ENCODE data around the gene ATF7.
A peak's percentile ranks its signal among the peaks of the same experiment; 100 is the strongest.
"Not testable (repeated sequence)": the region's sequence is repeated elsewhere in the genome, so short reads cannot be mapped to it uniquely, and the experiment has no call there.

Gene ATF7

GRCh38 chr12:53625946-53626701, at the start of gene ATF7:
ATF7 (minus strand) TSS chr12:53626382; CDS start chr12:53601000, 25,382 bp downstream.
- DNase-seq (ENCODE audit: extremely low spot score, insufficient read length, low read depth): peak; percentile 90
- FAIRE-seq: peak; percentile 89

- no peak for FAIRE-seq
- no peak for DNase-seq (ENCODE audit: extremely low spot score, insufficient read length, low read depth)
These were observed 49.0 kb upstream of the ATF7 start for GRCh38 chr12:53674977-53675700.

- DNase-seq (ENCODE audit: extremely low spot score, insufficient read length, low read depth): no peak
- no peak for FAIRE-seq
These were observed 44.8 kb upstream of the ATF7 start for GRCh38 chr12:53670971-53671370.

- FAIRE-seq: no peak
These were observed 44.1 kb upstream of the ATF7 start for GRCh38 chr12:53670308-53670707.

GRCh38 chr12:53667080-53667479, 40.9 kb upstream of the ATF7 start:
- FAIRE-seq: no peak

More at GRCh38 chr12:53670308-53670707, 44.1 kb upstream of the ATF7 start:
- no peak for DNase-seq (ENCODE audit: extremely low spot score, insufficient read length, low read depth)

GRCh38 chr12:53664936-53665335, 38.8 kb upstream of the ATF7 start:
- FAIRE-seq: no peak

More at GRCh38 chr12:53667080-53667479, 40.9 kb upstream of the ATF7 start:
- DNase-seq (ENCODE audit: extremely low spot score, insufficient read length, low read depth): no peak

GRCh38 chr12:53664191-53664590, 38.0 kb upstream of the ATF7 start:
- DNase-seq (ENCODE audit: extremely low spot score, insufficient read length, low read depth) (no peak), FAIRE-seq (no peak)

More at GRCh38 chr12:53664936-53665335, 38.8 kb upstream of the ATF7 start:
- DNase-seq (ENCODE audit: extremely low spot score, insufficient read length, low read depth): no peak

GRCh38 chr12:53660041-53660440, 33.9 kb upstream of the ATF7 start:
- FAIRE-seq: no peak
- no peak for DNase-seq (ENCODE audit: extremely low spot score, insufficient read length, low read depth)

- DNase-seq (ENCODE audit: extremely low spot score, insufficient read length, low read depth) (no peak), FAIRE-seq (peak; percentile 68)
These were observed 33.4 kb upstream of the ATF7 start for GRCh38 chr12:53659571-53659981.

GRCh38 chr12:53659011-53659551, 32.9 kb upstream of the ATF7 start:
- DNase-seq (ENCODE audit: extremely low spot score, insufficient read length, low read depth): no peak
- FAIRE-seq: no peak

GRCh38 chr12:53657041-53657440, 30.9 kb upstream of the ATF7 start:
- FAIRE-seq (no peak), DNase-seq (ENCODE audit: extremely low spot score, insufficient read length, low read depth) (no peak)

GRCh38 chr12:53653595-53653994, 27.4 kb upstream of the ATF7 start:
- FAIRE-seq: no peak
- no peak for DNase-seq (ENCODE audit: extremely low spot score, insufficient read length, low read depth)

GRCh38 chr12:53652366-53652765, 26.2 kb upstream of the ATF7 start:
- FAIRE-seq (no peak), DNase-seq (ENCODE audit: extremely low spot score, insufficient read length, low read depth) (no peak)

- no peak for FAIRE-seq
These were observed 25.6 kb upstream of the ATF7 start for GRCh38 chr12:53651737-53652136.

GRCh38 chr12:53646300-53646699, 20.1 kb upstream of the ATF7 start:
- not testable (repeated sequence) for FAIRE-seq; DNase-seq (ENCODE audit: extremely low spot score, insufficient read length, low read depth)

More at GRCh38 chr12:53651737-53652136, 25.6 kb upstream of the ATF7 start:
- no peak for DNase-seq (ENCODE audit: extremely low spot score, insufficient read length, low read depth)

- DNase-seq (ENCODE audit: extremely low spot score, insufficient read length, low read depth): no peak
These were observed 19.0 kb upstream of the ATF7 start for GRCh38 chr12:53645165-53645564.

GRCh38 chr12:53644133-53644532, 18.0 kb upstream of the ATF7 start:
- DNase-seq (ENCODE audit: extremely low spot score, insufficient read length, low read depth) (no peak), FAIRE-seq (no peak)

More at GRCh38 chr12:53645165-53645564, 19.0 kb upstream of the ATF7 start:
- no peak for FAIRE-seq

- no peak for DNase-seq (ENCODE audit: extremely low spot score, insufficient read length, low read depth)
- no peak for FAIRE-seq
These were observed 17.2 kb upstream of the ATF7 start for GRCh38 chr12:53643232-53643979.

- FAIRE-seq (no peak), DNase-seq (ENCODE audit: extremely low spot score, insufficient read length, low read depth) (no peak)
These were observed 11.9 kb upstream of the ATF7 start for GRCh38 chr12:53638057-53638456.

- DNase-seq (ENCODE audit: extremely low spot score, insufficient read length, low read depth) (no peak), FAIRE-seq (no peak)
These were observed 10.5 kb upstream of the ATF7 start for GRCh38 chr12:53636641-53637040.
